HEK293 (cell line): ENCODE measurements around the gene NR3C2.

Experiments used
- CTCF ChIA-PET: fragments of 350-600 bp; formaldehyde crosslinking; extraction: SDS; loops from one replicate; lab custom pipeline; 2021; ENCODE audit warnings: antibody characterized with exemption; lab: Yijun Ruan, JAX
- POLR2A ChIA-PET: fragments of 300-600 bp; formaldehyde crosslinking; extraction: SDS; loops from one replicate; lab custom pipeline; 2020; ENCODE audit warnings: antibody characterized with exemption, inconsistent platforms; lab: Yijun Ruan, JAX
- H3K27ac ChIP-seq: fragments of 200-500 bp; sonication (Bioruptor generic); 2 replicates; pipeline ENCODE4 v1.5.1; 2014; ENCODE audit warnings: low read depth, low read length, control low read depth, inconsistent platforms; ENCODE audit errors: extremely low read depth
- H3K36me3 ChIP-seq, 2 experiments: fragments of 200-500 bp in 1 of 2; sonication (Bioruptor generic) in 1 of 2; 1 replicate in 1 of 2; 2 replicates in 1 of 2; pipeline ENCODE4 v1.5.1; 2014 to 2017; ENCODE audit warnings: inconsistent platforms in 2 of 2, low read length in 2 of 2; ENCODE audit not compliant: control insufficient read depth in 2 of 2, insufficient read depth in 1 of 2
- H3K4me1 ChIP-seq: fragments of 200-500 bp; sonication (Bioruptor generic); 2 replicates; pipeline ENCODE4 v1.5.1; 2014; ENCODE audit warnings: mild to moderate bottlenecking, low read length, inconsistent platforms; ENCODE audit not compliant: control insufficient read depth, insufficient read depth
- H3K4me3 ChIP-seq: 2 replicates; pipeline ENCODE4 v1.5.1; 2011; ENCODE audit warnings: low read depth, mild to moderate bottlenecking, control low read depth, low read length, moderate library complexity
- H3K9me3 ChIP-seq: fragments of 200-500 bp; sonication (Bioruptor generic); 2 replicates; pipeline ENCODE4 v1.5.1; 2014; ENCODE audit warnings: low read depth, low read length, inconsistent platforms; ENCODE audit not compliant: control insufficient read depth, insufficient read depth
- KLF10 ChIP-seq: fragments of 450-650 bp; IDR thresholded peaks from 2 replicates; pipeline ENCODE4 v1.5.1; 2018; ENCODE audit warnings: missing biosample characterization, mild to moderate bottlenecking, missing genetic modification characterization
- KLF8 ChIP-seq: fragments of 450-650 bp; formaldehyde crosslinking; IDR thresholded peaks from 2 replicates; pipeline ENCODE4 v1.5.1; 2016; ENCODE audit warnings: missing biosample characterization, missing genetic modification characterization
- RBAK ChIP-seq: fragments of 450-650 bp; formaldehyde crosslinking; IDR thresholded peaks from 2 replicates; pipeline ENCODE4 v1.5.1; 2016; ENCODE audit warnings: missing biosample characterization, missing genetic modification characterization
- REPIN1 ChIP-seq: fragments of 450-650 bp; formaldehyde crosslinking; IDR thresholded peaks from 2 replicates; pipeline ENCODE4 v1.5.1; 2017; ENCODE audit warnings: missing biosample characterization, missing genetic modification characterization, low read depth
- SALL2 ChIP-seq: fragments of 450-650 bp; formaldehyde crosslinking; IDR thresholded peaks from 2 replicates; pipeline ENCODE4 v1.5.0; 2017; ENCODE audit warnings: missing biosample characterization, mild to moderate bottlenecking, missing genetic modification characterization, borderline replicate concordance
- SETDB1 ChIP-seq: IDR thresholded peaks from one replicate; pipeline ENCODE4 v1.6.1; 2017; ENCODE audit warnings: mild to moderate bottlenecking, low read length, moderate library complexity, mixed read lengths; ENCODE audit not compliant: insufficient read length
- ZNF132 ChIP-seq: fragments of 450-650 bp; formaldehyde crosslinking; IDR thresholded peaks from 2 replicates; pipeline ENCODE4 v1.5.1; 2017; ENCODE audit warnings: missing biosample characterization, missing genetic modification characterization, borderline replicate concordance
- ZNF133 ChIP-seq: fragments of 450-650 bp; formaldehyde crosslinking; IDR thresholded peaks from 2 replicates; pipeline ENCODE4 v1.5.1; 2016; ENCODE audit warnings: missing biosample characterization, missing genetic modification characterization
- ZNF140 ChIP-seq: fragments of 450-650 bp; formaldehyde crosslinking; IDR thresholded peaks from 2 replicates; pipeline ENCODE4 v1.5.1; 2016; ENCODE audit warnings: missing biosample characterization, missing genetic modification characterization
- ZNF155 ChIP-seq: fragments of 450-650 bp; formaldehyde crosslinking; IDR thresholded peaks from 2 replicates; pipeline ENCODE4 v1.5.1; 2016; ENCODE audit warnings: missing biosample characterization, missing genetic modification characterization
- ZNF202 ChIP-seq: fragments of 450-650 bp; formaldehyde crosslinking; IDR thresholded peaks from 2 replicates; pipeline ENCODE4 v1.5.1; 2016; ENCODE audit warnings: missing biosample characterization, missing genetic modification characterization, borderline replicate concordance
- ZNF335 ChIP-seq: fragments of 450-650 bp; formaldehyde crosslinking; conservative IDR thresholded peaks from 2 replicates; pipeline ENCODE4 v1.5.1; 2016; ENCODE audit warnings: missing biosample characterization, missing genetic modification characterization
- ZNF37A ChIP-seq: fragments of 450-650 bp; IDR thresholded peaks from 2 replicates; pipeline ENCODE4 v1.5.1; 2018; ENCODE audit warnings: missing biosample characterization, missing genetic modification characterization
- ZNF473 ChIP-seq: fragments of 450-650 bp; formaldehyde crosslinking; IDR thresholded peaks from 2 replicates; pipeline ENCODE4 v1.5.1; 2017; ENCODE audit warnings: missing biosample characterization, missing genetic modification characterization
- ZNF621 ChIP-seq: fragments of 450-650 bp; formaldehyde crosslinking; IDR thresholded peaks from 2 replicates; pipeline ENCODE4 v1.5.1; 2017; ENCODE audit warnings: missing biosample characterization, missing genetic modification characterization
- ZNF626 ChIP-seq: fragments of 450-650 bp; sonication (Bioruptor Pico); formaldehyde crosslinking; IDR thresholded peaks from 2 replicates; pipeline ENCODE4 v1.5.1; 2018; ENCODE audit warnings: missing biosample characterization, missing genetic modification characterization, inconsistent platforms
- ZNF776 ChIP-seq: fragments of 450-650 bp; formaldehyde crosslinking; IDR thresholded peaks from 2 replicates; pipeline ENCODE4 v1.5.0; 2017; ENCODE audit warnings: missing biosample characterization, missing genetic modification characterization, borderline replicate concordance
- TF ChIP-seq, protein P1 (sequence below): fragments of 450-650 bp; formaldehyde crosslinking; IDR thresholded peaks from 2 replicates; pipeline ENCODE4 v1.5.1; 2017; ENCODE audit warnings: missing biosample characterization, missing genetic modification characterization
- TF ChIP-seq, protein P2 (sequence below): fragments of 450-650 bp; formaldehyde crosslinking; IDR thresholded peaks from 2 replicates; pipeline ENCODE4 v1.5.1; 2016; ENCODE audit warnings: missing biosample characterization, missing genetic modification characterization
- TF ChIP-seq, protein P3 (sequence below): fragments of 450-650 bp; formaldehyde crosslinking; IDR thresholded peaks from 2 replicates; pipeline ENCODE4 v1.5.0; 2017; ENCODE audit warnings: missing biosample characterization, missing genetic modification characterization, borderline replicate concordance
- TF ChIP-seq, protein P4 (sequence below): fragments of 450-650 bp; formaldehyde crosslinking; IDR thresholded peaks from 2 replicates; pipeline ENCODE4 v1.5.1; 2016; ENCODE audit warnings: missing biosample characterization, missing genetic modification characterization
- TF ChIP-seq, protein P5 (sequence below): fragments of 450-650 bp; formaldehyde crosslinking; IDR thresholded peaks from 2 replicates; pipeline ENCODE4 v1.5.1; 2016; ENCODE audit warnings: missing biosample characterization, missing genetic modification characterization
- TF ChIP-seq, protein P6 (sequence below): fragments of 450-650 bp; formaldehyde crosslinking; IDR thresholded peaks from 2 replicates; pipeline ENCODE4 v1.5.1; 2016; ENCODE audit warnings: missing biosample characterization, missing genetic modification characterization

Gene NR3C2

DNA sequence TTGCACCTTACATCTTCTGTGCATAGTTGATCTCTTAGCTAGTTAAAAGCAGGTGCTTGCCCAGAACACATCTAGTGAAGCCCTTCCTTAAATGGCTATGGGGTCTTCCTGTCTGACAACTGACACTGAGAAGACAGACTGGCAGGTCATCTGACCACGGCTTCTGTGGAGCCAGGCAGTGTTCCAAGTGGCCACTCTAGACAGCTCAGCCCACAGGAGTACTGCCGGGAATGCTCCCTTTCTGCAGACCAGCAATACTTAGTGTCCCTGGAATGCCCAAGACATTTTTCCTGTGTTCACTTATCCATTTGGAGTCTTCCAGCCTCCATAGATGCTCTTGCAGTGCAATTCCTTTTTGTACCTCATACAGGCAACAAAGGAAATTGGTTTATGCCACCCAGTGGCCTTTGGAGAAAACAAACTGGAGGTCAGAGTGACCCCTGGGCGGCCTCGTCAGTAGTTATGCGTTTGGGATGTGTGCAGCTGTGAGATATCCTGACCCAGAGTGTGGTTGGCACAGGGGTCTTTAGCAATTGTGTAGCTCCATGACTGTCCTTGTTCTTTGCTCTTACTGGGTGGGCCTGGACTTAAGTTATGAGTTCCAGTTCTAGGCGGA, 374.8 kb downstream of the NR3C2 start (continued):
- TF ChIP-seq, protein P1, sequence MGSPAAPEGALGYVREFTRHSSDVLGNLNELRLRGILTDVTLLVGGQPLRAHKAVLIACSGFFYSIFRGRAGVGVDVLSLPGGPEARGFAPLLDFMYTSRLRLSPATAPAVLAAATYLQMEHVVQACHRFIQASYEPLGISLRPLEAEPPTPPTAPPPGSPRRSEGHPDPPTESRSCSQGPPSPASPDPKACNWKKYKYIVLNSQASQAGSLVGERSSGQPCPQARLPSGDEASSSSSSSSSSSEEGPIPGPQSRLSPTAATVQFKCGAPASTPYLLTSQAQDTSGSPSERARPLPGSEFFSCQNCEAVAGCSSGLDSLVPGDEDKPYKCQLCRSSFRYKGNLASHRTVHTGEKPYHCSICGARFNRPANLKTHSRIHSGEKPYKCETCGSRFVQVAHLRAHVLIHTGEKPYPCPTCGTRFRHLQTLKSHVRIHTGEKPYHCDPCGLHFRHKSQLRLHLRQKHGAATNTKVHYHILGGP (tag by site-specific recombination), result no peak
- TF ChIP-seq KLF10 (tag by site-specific recombination), result no peak
- TF ChIP-seq ZNF473, result no peak
- TF ChIP-seq ZNF202 (tag by site-specific recombination), result no peak
- no peak for TF ChIP-seq ZNF155
- TF ChIP-seq ZNF626 (tag by site-specific recombination), result no peak
- no peak for TF ChIP-seq ZNF335 (tag by site-specific recombination)
- no peak for TF ChIP-seq ZNF133 (tag by site-specific recombination)
- TF ChIP-seq, all 188 proteins: peak for 0

DNA sequence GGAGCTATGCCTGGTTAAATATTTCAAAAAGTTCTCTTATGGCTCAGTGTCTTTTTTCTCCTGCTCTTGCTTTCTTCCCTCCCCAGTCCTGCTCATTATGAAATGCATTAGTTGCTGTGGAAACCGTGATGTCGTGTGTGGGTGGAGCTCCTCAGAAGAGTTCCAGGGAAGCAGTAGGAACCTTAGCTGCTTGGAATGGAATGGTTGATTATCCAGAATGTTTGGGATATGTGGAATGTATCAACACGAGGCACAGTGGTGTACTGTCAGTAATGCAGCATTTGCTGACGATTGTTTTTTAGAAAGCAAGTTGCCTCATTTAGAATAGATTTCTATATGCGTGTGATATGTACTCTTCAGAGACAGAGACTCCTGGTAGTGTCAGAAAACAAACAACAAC, 377.1 kb downstream of the NR3C2 start:
- Histone ChIP-seq H3K4me3 (no peak overlapping the region), H3K4me1 (peaks cover 19% of the 10 kb centered on the region), H3K36me3 (peaks cover 0 to 6% of the 10 kb centered on the region in 2 experiments; a peak in 1 of 3 replicates), H3K27ac (no peak overlapping the region), H3K9me3 (no peaks in the 10 kb centered on the region)
- POLR2A ChIA-PET, result no interaction called here
- TF ChIP-seq ZNF132, result no peak
- no peak for TF ChIP-seq SETDB1
- TF ChIP-seq KLF8 (tag by site-specific recombination), result no peak
- TF ChIP-seq, protein P2, sequence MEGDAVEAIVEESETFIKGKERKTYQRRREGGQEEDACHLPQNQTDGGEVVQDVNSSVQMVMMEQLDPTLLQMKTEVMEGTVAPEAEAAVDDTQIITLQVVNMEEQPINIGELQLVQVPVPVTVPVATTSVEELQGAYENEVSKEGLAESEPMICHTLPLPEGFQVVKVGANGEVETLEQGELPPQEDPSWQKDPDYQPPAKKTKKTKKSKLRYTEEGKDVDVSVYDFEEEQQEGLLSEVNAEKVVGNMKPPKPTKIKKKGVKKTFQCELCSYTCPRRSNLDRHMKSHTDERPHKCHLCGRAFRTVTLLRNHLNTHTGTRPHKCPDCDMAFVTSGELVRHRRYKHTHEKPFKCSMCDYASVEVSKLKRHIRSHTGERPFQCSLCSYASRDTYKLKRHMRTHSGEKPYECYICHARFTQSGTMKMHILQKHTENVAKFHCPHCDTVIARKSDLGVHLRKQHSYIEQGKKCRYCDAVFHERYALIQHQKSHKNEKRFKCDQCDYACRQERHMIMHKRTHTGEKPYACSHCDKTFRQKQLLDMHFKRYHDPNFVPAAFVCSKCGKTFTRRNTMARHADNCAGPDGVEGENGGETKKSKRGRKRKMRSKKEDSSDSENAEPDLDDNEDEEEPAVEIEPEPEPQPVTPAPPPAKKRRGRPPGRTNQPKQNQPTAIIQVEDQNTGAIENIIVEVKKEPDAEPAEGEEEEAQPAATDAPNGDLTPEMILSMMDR, result no peak
- no peak for TF ChIP-seq ZNF621 (tag by site-specific recombination)
- TF ChIP-seq SALL2 (tag by site-specific recombination), result no peak
- TF ChIP-seq, protein P3, sequence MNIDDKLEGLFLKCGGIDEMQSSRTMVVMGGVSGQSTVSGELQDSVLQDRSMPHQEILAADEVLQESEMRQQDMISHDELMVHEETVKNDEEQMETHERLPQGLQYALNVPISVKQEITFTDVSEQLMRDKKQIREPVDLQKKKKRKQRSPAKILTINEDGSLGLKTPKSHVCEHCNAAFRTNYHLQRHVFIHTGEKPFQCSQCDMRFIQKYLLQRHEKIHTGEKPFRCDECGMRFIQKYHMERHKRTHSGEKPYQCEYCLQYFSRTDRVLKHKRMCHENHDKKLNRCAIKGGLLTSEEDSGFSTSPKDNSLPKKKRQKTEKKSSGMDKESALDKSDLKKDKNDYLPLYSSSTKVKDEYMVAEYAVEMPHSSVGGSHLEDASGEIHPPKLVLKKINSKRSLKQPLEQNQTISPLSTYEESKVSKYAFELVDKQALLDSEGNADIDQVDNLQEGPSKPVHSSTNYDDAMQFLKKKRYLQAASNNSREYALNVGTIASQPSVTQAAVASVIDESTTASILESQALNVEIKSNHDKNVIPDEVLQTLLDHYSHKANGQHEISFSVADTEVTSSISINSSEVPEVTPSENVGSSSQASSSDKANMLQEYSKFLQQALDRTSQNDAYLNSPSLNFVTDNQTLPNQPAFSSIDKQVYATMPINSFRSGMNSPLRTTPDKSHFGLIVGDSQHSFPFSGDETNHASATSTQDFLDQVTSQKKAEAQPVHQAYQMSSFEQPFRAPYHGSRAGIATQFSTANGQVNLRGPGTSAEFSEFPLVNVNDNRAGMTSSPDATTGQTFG, result no peak
- TF ChIP-seq, protein P4, sequence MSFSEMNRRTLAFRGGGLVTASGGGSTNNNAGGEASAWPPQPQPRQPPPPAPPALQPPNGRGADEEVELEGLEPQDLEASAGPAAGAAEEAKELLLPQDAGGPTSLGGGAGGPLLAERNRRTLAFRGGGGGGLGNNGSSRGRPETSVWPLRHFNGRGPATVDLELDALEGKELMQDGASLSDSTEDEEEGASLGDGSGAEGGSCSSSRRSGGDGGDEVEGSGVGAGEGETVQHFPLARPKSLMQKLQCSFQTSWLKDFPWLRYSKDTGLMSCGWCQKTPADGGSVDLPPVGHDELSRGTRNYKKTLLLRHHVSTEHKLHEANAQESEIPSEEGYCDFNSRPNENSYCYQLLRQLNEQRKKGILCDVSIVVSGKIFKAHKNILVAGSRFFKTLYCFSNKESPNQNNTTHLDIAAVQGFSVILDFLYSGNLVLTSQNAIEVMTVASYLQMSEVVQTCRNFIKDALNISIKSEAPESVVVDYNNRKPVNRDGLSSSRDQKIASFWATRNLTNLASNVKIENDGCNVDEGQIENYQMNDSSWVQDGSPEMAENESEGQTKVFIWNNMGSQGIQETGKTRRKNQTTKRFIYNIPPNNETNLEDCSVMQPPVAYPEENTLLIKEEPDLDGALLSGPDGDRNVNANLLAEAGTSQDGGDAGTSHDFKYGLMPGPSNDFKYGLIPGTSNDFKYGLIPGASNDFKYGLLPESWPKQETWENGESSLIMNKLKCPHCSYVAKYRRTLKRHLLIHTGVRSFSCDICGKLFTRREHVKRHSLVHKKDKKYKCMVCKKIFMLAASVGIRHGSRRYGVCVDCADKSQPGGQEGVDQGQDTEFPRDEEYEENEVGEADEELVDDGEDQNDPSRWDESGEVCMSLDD, result no peak
- TF ChIP-seq REPIN1 (tag by site-specific recombination), result no peak
- TF ChIP-seq, protein P5, sequence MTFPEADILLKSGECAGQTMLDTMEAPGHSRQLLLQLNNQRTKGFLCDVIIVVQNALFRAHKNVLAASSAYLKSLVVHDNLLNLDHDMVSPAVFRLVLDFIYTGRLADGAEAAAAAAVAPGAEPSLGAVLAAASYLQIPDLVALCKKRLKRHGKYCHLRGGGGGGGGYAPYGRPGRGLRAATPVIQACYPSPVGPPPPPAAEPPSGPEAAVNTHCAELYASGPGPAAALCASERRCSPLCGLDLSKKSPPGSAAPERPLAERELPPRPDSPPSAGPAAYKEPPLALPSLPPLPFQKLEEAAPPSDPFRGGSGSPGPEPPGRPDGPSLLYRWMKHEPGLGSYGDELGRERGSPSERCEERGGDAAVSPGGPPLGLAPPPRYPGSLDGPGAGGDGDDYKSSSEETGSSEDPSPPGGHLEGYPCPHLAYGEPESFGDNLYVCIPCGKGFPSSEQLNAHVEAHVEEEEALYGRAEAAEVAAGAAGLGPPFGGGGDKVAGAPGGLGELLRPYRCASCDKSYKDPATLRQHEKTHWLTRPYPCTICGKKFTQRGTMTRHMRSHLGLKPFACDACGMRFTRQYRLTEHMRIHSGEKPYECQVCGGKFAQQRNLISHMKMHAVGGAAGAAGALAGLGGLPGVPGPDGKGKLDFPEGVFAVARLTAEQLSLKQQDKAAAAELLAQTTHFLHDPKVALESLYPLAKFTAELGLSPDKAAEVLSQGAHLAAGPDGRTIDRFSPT (tag by site-specific recombination), result no peak
- no peak for TF ChIP-seq ZNF140 (tag by site-specific recombination)
- TF ChIP-seq, protein P6, sequence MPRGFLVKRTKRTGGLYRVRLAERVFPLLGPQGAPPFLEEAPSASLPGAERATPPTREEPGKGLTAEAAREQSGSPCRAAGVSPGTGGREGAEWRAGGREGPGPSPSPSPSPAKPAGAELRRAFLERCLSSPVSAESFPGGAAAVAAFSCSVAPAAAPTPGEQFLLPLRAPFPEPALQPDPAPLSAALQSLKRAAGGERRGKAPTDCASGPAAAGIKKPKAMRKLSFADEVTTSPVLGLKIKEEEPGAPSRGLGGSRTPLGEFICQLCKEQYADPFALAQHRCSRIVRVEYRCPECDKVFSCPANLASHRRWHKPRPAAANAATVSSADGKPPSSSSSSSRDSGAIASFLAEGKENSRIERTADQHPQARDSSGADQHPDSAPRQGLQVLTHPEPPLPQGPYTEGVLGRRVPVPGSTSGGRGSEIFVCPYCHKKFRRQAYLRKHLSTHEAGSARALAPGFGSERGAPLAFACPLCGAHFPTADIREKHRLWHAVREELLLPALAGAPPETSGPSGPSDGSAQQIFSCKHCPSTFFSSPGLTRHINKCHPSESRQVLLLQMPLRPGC (tag by site-specific recombination), result no peak
- TF ChIP-seq RBAK (tag by site-specific recombination), result no peak
- TF ChIP-seq ZNF37A (tag by site-specific recombination), result no peak
- no peak for TF ChIP-seq ZNF776
- CTCF ChIA-PET, result interaction anchor here (0.6 kb wide), 1 partner anchor 129 kb away, joined by 3 read pairs; no protein-coding TSS in a partner anchor
